ENCODE measurements around the gene SMARCAD1.
"Not testable (repeated sequence)": the region's sequence is repeated elsewhere in the genome, so short reads cannot be mapped to it uniquely, and the experiment has no call there.

- TF ChIP-seq, protein P1, sequence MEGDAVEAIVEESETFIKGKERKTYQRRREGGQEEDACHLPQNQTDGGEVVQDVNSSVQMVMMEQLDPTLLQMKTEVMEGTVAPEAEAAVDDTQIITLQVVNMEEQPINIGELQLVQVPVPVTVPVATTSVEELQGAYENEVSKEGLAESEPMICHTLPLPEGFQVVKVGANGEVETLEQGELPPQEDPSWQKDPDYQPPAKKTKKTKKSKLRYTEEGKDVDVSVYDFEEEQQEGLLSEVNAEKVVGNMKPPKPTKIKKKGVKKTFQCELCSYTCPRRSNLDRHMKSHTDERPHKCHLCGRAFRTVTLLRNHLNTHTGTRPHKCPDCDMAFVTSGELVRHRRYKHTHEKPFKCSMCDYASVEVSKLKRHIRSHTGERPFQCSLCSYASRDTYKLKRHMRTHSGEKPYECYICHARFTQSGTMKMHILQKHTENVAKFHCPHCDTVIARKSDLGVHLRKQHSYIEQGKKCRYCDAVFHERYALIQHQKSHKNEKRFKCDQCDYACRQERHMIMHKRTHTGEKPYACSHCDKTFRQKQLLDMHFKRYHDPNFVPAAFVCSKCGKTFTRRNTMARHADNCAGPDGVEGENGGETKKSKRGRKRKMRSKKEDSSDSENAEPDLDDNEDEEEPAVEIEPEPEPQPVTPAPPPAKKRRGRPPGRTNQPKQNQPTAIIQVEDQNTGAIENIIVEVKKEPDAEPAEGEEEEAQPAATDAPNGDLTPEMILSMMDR (IDR thresholded peaks at IDR 0.05): not testable (repeated sequence)
- not testable (repeated sequence) for TF ChIP-seq POLR2A (IDR thresholded peaks at IDR 0.05)
Observed at GRCh38 chr4:94293981-94294380, 86.3 kb downstream of the SMARCAD1 start.

Measured in upper lobe of left lung (tissue), 4 donors.